K562 (cell line): Measurements from ENCODE around the gene ZNF189.

ENCODE experiments used
- DNMT1 ChIP-seq: fragments of 450-650 bp; IDR thresholded peaks from 2 replicates; pipeline ENCODE4 v1.6.1; 2016; ENCODE audit warnings: antibody characterized with exemption, mild to moderate bottlenecking
- FOS ChIP-seq: IDR thresholded peaks from 3 replicates; pipeline ENCODE4 v1.6.1; 2011; ENCODE audit not compliant: insufficient read length; ENCODE audit errors: extremely low read depth
- MXI1 ChIP-seq: IDR thresholded peaks from 2 replicates; pipeline ENCODE4 v1.6.1; 2011; ENCODE audit warnings: low read depth, mild to moderate bottlenecking, improper control_type of control experiment, low read length
- ZNF143 ChIP-seq: sonication (generic); formaldehyde crosslinking; IDR thresholded peaks from 2 replicates; pipeline ENCODE4 v1.9.0; 2022; ENCODE audit warnings: mild to moderate bottlenecking, missing genetic modification reagents
- TF ChIP-seq, protein P1 (sequence below), 3 experiments: IDR thresholded peaks in 2 of 3; conservative IDR thresholded peaks in 1 of 3; 2 replicates each; pipeline ENCODE4 v1.5.1; 2011 to 2012; ENCODE audit warnings: low read length in 3 of 3, mild to moderate bottlenecking in 3 of 3, control low read depth in 2 of 3, improper control_type of control experiment in 1 of 3, inconsistent platforms in 1 of 3, low read depth in 1 of 3, mixed read lengths in 1 of 3, moderate library complexity in 1 of 3; ENCODE audit not compliant: insufficient read depth in 2 of 3

DNA sequence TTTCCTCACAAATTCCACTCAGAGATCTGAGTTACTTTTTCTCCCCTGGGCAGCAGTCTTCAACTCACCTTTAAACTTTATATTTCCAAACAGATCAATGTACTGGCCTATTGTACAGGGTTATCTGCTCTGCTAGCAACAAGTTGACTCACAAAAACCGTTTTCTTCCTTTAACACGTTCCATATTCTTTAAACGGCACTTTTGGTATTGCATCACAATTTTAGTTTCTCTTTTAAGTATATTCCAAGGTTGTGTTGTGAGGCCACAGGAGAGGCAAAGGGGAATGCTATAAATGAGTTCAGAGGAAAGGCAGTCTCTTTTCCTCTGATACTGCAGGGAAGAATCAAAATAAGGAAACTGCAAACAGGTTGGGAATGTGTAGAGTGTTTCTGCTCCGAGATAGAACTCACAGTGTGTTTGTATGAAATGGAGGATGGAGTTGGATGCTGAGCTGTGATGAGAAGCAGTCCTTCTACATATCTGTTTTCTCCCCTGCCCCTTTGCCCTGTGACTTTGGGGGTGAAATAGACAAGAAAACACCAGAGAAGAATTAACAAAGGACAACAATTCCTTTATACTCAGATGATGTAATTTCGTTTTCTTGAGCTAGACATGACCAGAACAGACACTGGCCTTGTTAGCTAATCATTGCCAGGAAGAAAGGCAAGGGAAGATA lies 46.8 kb downstream of the ZNF189 start:
- no peak for TF ChIP-seq ZNF143 (CRISPR knock-in tag)
- TF ChIP-seq, protein P1, sequence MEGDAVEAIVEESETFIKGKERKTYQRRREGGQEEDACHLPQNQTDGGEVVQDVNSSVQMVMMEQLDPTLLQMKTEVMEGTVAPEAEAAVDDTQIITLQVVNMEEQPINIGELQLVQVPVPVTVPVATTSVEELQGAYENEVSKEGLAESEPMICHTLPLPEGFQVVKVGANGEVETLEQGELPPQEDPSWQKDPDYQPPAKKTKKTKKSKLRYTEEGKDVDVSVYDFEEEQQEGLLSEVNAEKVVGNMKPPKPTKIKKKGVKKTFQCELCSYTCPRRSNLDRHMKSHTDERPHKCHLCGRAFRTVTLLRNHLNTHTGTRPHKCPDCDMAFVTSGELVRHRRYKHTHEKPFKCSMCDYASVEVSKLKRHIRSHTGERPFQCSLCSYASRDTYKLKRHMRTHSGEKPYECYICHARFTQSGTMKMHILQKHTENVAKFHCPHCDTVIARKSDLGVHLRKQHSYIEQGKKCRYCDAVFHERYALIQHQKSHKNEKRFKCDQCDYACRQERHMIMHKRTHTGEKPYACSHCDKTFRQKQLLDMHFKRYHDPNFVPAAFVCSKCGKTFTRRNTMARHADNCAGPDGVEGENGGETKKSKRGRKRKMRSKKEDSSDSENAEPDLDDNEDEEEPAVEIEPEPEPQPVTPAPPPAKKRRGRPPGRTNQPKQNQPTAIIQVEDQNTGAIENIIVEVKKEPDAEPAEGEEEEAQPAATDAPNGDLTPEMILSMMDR (IDR thresholded peaks at IDR 0.05 in 2 of 3, conservative IDR thresholded peaks at IDR 0.05 in 1 of 3; ENCODE audit: insufficient read depth in 2 of 3, low read depth in 1 of 3, low read length in 3 of 3): no peak
- TF ChIP-seq DNMT1: no peak
- no peak for TF ChIP-seq MXI1
- TF ChIP-seq FOS: no peak
